Inflammatory macrophage (primary cell): ENCODE data around the gene RSAD2.
"Not testable (repeated sequence)": the region's sequence is repeated elsewhere in the genome, so short reads cannot be mapped to it uniquely, and the experiment has no call there.

ENCODE experiments used
- DNase-seq, 2 donors: peaks; one replicate each; pipeline ENCODE4 v3.0.0-alpha.2; 2020 to 2022

Gene RSAD2

DNA sequence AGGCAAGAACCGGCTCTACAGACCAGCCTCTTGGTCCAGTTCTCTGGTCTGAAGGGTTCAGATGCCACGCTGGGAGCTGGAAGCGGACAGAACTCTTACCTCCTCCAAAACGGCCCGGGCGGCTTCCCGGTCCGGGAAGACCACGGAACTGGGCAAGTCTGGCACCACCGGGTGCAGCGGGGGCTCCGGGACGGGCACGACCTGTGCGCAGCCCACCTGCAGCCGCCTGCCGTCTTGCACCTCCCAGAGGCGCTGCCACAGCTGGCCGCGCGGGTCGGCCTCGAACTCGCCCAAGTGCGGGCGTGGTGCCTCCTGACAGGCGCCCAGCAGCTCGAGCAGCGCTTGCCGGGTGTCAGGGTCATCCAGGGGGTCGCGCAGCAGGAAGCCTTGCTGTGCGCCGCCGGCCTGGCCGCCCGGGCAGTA, 12.6 kb upstream of the RSAD2 start:
- peak in 1 of 2 donors; percentile 7 for DNase-seq

DNA sequence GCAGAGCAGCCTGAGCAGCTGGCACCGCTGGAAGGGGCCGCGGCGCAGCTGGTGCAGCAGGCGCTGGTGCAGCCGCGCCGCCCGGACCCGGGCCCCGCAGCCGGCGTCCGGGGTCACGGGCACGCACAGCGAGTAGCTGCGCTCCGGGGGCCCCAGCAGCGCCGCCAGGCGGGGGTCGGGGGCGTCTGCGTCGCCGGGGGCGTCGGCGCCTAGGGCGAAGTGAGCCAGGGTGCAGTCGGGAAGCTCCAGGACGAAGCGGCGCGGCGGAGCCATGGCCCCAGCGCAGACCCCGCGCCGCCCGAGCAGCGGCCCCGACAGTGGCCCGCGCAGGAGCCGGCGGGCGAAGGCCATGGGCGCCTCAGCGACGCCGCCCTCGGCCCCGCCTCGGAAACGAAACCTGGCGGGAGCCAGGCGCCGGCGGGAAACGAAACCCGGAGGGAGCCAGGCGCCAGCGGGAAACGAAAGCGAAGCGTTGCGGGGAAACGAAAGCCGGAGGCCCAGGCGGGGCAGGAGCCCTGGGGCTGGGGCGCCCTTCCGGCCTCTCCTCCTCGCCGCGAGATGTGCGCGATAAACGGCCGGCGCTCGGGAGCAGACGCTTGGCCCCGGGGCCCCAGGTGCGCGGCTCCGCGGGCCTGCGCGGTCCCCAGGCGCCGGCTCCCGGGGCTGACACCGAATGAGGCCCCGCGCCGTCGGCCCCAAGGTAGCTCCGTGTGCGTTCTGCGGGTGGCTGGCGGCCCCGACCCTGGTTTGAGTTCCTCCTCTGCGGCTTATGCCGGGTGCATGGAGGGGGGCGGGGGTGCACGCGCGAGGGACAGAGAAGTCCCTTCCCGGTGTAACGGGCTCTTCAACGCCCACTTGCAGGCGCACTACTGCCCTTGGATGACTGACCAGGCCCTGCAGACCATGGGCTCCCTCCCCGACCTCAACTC, 12.0 kb upstream of the RSAD2 start, which contains the start of gene CMPK2:
CMPK2 (minus strand) TSS at position 562 of the 929 bp plus-strand sequence; CDS start at position 351, 211 bp downstream.
- DNase-seq = peak; percentile 75 to 77

DNA sequence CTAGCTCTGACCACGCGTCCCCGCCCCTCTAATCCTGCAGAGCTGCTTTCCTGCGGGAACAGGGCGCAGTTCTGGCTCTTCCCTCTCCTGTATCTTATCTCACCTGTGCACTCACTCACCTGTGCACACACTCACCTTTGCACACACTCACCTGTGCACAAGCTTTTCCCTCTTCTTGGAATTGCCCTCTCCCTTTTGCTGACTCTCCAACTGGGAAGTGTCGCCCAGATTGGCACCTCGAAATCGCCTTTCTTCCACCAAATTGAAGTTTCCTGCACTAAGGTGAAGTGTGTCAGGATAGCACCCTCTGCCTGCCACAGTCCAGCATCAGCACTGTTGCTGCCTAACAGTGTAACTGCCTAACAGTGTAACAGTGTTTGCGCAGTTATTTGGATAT, 11.3 kb upstream of the RSAD2 start:
- DNase-seq = no peak

DNA sequence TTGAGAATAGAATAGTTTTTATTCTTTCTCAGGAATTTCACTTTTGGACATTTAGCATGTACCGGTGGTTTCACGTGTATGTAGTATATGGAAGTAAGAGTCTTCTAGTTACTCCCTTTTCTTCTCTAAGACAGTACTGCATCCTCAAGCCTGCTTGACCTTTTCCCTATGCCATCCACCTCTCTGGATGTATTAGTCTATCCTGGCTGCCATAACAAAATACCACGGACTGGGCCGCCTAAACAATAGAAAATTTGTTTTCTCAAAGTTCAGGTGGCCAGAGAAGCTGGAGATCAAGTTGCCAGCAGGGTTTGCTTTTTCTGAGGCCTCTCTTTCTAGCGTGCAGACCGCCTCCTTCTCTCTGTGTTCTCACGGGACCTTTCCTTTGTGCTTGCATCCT, 10.6 kb upstream of the RSAD2 start:
- DNase-seq = no peak

DNA sequence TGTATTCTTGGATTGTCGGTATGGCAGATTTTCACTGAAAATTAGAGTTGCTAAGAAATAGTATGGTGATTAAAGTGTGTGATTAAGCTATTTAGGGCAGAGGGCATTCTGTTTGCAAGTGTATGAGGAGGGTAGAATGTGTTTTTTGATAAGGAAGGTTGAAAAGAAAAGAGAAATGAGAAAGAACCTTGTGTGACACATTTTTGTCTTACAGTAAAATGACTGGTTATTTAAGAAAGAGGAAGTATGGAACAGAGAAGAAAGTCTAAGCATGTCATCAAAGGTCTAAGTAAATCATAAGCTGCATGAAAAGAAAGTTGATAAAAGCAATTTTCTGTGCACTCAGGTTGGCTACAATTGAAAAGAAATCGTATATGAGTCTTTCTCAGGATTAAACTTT, 5.2 kb upstream of the RSAD2 start:
- peak in 1 of 2 donors; percentile 40 for DNase-seq

DNA sequence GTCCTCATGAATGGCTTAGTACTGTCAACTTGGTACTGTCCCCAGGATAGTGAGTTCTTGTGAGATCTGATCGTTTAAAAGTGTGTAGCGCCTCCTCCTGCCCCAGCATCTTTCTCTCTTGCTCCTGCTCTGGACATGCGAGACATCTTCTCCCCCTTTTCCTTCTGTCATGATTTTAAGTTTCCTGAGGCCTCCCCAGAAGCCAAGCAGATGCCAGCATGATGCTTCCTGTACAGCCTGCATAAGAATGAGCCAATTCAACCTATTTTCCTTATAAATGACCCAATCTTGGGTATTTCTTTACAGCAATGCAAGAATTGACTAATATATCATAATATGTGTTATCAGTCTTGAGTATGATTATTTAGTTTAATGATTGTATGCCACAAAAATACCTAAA, 3.5 kb upstream of the RSAD2 start:
- DNase-seq = no peak

DNA sequence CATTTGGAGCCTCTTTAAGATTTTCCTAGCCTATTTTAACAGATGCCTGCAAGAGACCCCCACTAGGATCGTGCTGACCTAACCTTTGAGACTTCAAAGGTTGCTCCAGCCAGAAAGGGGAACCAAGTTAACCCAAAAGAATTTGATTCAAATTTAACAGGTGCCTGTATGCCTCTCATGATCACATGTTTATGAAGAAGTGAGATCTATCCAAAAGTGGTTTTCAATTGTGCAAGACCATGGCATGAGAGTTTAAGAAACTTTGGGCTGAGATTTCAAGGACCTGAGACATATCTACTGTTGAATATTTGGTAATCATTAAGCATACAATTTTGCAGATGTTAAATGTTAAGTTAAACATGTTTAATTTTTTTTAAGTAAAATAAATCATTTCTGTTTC, 1.3 kb upstream of the RSAD2 start:
- DNase-seq = peak; percentile 52 to 62

DNA sequence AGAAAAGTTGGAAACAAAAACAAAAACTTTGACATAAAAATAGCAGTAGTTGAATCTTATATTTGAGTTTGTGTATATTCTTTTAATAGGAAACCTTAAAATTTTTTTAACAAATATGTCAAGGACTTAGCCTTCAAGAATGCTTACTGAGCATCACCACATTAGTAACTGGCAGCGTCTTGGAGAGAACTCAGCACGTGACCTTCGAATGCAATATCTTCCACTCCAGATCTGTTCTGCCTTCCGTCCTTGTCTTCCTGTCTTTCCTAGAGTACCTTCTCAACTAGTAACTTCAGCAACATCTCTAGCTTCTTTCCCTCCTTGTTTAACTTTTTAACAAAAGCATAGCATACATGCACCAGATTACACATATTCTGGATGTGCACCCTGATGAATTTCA, 972 bp downstream of the RSAD2 start:
- DNase-seq = no peak

DNA sequence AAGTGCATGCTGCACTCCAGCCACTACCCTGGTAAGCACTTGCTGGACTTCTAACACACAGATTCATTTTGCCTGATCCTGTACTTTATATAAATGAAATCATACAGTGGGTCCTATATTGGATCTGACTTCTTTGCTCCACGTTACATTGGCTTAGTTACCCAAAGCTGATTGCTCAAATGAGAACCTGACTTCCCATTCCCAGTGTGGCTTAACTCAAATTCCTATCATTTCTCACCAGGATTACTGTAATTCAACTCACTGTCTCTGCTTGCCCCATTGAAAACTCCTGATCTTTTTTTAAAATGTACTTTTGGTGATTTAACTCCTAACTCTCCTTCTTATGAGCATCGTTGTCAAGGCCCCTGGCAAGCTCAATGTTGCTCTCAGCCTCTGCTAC, 1.4 kb downstream of the RSAD2 start:
- DNase-seq = no peak

DNA sequence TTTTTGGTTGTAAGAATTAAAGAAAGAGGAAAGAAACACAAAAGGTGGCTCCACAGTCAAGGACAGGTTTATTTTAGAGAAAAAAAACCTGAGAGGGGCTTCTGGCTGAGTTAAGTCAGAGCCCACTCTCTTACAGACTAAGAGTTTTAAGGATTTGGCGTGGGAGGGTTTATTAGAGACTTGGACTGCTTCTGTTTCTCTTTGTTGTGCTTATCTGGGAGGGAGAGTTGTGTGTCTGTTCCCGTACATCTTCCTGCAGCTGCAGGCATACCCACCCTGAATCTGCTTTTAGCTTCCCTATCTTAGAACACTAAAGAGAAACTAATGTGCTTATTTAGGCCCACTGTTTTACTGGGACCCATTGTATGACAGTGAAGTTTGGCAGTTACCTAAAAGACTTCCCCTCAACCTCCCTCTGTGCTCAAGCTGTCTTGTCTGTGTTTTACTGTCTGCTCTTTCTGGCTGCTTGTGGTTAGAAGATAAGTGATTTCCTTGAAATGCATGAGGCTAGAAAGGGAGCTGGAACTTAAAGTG, 2.7 kb downstream of the RSAD2 start:
- no peak for DNase-seq

DNA sequence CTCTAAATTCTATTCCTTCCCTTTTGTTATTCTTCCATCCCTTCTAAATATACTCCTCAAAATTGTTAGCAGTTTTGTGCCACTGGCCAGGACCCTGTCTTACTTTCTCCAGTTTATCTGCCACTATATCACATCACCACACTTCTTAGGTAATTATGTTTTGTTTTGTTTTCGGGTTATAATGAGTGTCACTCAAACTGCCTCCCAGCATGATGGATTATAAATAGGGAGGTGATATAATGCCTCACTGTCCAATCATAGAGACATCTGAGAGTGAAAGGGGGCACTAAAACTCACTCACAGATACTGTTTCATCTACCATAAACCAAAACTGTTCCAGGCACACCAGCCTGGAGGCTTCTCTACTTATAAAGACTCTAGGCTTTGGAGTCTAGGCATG, 3.5 kb downstream of the RSAD2 start:
- no peak for DNase-seq

DNA sequence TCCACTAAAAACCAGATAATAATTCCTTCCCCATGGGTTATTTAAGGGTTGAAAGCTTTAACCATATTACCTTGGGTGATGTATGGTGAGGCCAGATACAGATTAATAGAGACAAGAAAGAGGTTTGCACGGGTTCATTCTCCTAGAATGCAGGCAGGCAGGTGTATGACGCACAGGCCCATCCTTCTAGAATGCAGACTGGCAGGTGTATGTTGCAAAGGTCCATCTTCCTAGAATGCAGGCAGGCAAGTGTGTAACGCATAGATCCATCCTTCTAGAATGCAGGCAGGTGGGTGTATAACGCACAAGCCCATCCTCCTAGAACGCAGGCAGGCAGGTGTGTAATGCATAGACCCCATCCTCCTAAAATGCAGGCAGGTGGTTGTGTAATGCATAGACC, 3.9 kb downstream of the RSAD2 start:
- DNase-seq = no peak

DNA sequence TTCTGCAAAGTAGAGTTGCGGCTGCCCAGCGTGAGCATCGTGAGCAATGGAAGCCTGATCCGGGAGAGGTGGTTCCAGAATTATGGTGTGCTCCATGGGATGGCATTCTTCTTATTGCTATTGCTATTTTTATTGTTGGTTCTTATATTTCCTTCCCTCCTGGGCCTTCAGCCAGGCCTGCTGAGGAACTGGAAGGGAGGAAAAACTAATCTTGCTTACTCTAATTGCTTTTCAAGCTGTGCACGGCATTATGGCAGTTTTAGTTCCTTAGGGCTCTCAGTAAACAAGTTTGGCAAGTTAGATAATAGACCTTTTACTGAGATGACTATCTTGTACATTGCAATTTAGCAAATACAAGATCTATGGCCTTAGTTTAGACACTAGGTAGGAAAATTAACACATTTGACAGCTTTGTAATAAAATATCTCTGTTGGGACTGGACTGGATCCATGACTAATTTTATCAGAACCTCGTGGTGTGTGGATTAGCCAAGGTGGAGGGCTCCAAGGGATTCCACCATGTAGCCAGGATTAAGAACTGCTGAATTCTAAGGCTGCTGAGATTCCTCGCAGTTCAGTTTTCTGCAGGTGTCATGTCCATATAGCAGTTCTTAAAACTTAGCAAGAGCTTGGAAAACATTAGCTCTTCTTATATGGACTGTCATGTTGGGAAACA, 6.0 kb downstream of the RSAD2 start:
- DNase-seq = no peak

DNA sequence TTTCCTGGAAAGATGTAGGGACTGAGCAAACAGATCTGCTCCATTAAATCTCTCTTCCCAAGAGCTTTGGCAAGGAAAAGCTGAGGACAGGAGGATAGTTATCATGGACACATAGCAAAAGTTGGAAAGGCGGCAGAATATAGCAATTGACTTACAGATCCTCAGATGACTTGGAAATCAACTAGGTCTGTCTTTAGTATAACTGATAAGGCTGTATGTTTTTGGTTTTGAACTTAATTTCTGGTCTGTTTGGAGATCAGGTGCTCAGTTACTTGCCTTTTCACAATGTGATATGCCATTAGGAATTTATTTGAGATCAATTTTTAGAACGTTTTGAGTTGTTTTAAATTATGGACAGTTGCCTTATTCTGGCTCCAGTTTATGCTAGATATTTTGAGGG, 8.0 kb downstream of the RSAD2 start:
- DNase-seq = no peak

DNA sequence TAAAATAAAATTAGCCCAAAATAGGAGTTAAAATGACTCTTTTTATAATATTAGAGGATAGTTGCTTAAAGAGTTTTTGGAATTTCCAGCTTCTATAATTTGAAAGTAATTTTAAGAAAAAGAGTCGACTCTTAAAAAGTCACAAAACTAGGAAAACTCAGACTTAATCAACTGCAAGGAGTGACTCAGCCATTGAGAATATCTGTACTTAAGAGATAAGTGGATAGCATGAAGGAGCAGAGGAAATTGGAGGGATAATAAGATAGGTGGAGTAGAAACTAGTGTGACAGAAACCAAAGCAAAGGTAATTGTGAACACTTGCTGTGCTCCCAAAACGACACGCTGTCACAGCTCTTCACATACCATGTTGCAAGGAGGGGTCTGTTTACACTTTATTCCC, 8.4 kb downstream of the RSAD2 start:
- no peak for DNase-seq

DNA sequence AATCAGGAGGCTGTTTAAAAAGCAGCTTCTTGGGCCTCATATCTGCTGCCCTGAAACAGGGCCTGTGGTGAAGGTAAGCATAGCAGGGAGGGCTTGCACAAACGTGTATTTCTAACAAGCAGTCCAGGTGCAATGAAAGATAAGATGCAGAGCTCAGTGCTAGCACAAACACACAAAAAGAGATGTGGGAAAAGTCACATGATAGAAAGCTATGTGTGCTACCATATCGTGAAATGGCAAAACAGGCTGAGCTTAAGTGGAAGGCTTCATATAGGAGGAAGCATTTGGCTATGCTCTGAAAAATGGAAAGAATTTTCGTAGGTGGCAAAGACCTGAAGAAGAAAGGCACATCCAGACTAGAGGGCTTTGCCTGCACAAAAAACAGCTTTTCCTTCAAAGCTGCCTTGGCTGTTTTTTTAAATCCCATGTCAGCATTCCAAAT, 10.2 kb downstream of the RSAD2 start:
- DNase-seq = no peak

DNA sequence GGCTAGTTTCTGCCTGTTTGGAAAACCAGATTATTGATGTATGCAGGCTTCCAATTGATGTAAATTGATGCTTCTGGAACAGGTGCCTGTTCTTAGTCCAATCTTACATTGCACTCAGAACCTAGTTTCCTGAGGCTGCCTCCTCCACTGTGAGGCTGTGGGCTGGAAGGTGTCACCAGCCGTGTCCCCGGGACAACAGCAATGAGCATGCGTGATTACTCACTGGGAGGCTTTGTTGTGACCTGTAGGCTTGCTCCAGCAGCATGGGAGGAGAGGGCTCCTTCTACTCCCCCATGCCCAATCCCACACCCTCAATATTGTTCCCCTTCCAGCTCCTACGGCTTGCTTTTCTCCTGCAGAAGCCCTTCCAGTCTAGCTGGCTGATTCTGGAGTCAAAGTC, 11.1 kb downstream of the RSAD2 start:
- no peak for DNase-seq

DNA sequence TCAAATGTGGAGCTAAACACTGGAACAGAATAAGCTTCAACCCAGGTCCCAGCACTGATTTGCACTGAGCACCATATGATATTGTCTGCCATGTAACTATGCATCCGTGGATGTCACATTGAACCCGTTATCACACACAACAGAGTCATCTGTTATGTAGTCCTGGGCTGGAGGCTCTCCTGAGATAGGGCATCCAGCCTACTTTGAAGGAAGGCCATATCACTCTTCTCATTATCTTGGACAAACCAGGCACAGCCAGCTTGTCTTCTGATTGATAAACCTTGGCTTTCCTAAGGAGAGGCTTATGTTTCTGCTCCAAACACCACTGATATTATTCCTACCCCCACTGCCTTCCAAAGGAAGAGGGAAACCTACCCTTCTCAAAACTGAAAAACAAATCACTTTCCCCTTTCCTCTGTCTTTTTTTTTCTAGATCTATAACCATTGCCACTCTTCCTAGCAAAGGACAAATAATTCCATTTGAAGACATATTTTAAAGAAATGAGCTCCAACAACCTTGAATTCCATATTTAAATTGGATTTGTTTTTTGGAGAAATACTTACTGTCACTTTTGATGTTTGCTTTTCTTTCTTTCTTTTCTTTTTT, 16.4 kb downstream of the RSAD2 start:
- no peak for DNase-seq

DNA sequence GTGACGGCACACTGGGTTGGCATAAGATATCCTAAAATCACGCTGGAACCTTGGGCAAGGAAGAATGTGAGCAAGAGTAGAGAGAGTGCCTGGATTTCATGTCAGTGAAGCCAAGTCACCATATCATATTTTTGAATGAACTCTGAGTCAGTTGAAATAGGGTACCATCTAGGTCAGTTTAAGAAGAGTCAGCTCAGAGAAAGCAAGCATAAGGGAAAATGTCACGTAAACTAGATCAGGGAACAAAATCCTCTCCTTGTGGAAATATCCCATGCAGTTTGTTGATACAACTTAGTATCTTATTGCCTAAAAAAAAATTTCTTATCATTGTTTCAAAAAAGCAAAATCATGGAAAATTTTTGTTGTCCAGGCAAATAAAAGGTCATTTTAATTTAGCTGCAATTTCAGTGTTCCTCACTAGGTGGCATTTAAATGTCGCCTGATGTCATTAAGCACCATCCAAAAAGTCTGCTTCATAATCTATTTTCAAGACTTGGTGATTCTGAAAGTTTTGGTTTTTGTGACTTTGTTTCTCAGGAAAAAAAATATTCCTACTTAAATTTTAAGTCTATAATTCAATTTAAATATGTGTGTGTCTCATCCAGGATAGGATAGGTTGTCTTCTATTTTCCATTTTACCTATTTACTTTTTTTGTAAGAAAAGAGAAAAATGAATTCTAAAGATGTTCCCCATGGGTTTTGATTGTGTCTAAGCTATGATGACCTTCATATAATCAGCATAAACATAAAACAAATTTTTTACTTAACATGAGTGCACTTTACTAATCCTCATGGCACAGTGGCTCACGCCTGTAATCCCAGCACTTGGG, 19.6 kb downstream of the RSAD2 start:
- DNase-seq = peak; percentile 55

DNA sequence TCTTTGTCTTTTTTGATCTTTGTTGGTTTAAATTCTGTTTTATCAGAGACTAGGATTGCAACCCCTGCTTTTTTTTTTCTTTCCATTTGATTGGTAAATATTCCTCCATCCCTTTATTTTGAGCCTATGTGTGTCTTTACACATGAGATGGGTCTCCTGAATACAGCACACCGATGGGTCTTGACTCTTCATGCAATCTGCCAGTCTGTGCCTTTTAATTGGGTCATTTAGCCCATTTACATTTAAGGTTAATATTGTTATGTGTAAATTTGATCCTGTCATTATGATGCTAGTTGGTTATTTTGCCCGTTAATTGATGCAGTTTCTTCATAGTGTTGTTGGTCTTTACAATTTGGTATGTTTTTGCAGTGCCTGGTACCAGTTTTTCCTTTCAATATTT, 25.0 kb downstream of the RSAD2 start:
- not testable (repeated sequence) for DNase-seq

DNA sequence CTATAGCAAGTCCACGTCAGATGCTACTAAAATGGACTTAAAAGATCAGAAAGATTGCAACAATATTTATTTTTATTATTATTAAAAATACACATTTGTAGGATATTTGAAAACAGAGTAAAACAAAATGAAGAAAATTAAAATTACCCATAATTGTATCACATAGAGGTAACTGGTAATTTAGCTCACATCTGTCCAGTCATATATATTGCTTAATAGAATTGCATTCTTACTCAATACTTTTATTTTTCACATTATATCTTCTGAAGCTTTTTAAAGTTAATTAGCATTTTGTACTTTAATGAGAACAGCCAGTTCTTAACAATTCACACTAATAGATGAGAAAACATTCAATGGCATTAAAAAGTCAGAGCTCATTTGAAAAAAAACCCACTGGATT, 28.1 kb downstream of the RSAD2 start:
- no peak for DNase-seq

DNA sequence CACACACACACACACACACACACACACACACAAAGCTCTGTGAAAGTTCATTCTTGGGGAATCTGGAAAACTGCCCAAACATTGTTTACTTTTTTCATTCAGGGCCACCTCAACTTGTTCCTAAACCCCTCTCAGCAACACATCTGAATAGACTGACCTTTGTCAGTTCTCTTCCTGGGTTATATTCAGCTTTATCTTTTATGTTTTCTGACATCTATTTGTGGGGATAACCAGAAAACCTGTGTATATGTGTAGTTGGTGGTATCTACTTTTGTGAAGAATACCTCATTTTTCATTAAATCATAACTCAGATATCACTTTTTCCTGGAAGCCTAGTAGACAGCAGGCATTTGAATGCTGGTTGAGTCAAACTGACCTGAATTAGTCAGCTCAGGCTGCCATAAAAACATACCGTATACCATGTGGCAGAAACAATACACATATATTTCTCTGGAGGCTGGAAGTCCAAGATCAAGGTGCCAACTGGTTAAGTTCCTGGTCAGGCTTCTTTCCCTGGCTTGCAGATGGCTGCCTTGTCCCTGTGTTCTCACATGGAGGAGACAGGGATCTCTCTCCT, 28.7 kb downstream of the RSAD2 start:
- DNase-seq = no peak
